ENCODE data around the gene TMEM120B. TPM values are rescaled to one million over a fixed set of nuclear protein-coding genes. Genes with fewer than 3 reads are reported as not detected.

TMEM120B gene
- total RNA-seq, 1 donor from 2014 or later: 17.1 TPM

- H3K27ac ChIP-seq: no peak overlapping the region
- H3K36me3 ChIP-seq: peaks cover 69% of the 10 kb centered on the region
- TF ChIP-seq CTCF (IDR thresholded peaks at IDR 0.05): no peak
- peaks cover 35% of the 10 kb centered on the region for H3K4me1 ChIP-seq
- no peaks in the 10 kb centered on the region for H3K27me3 ChIP-seq
- H3K4me3 ChIP-seq: no peak overlapping the region
- DNase-seq (no peak), ATAC-seq (no peak)
- intact Hi-C loops (cut with DNase I): no loop called here
- H3K9me3 ChIP-seq: no peaks in the 10 kb centered on the region
Measured at GRCh38 chr12:121813951-121814350, 101.4 kb downstream of the TMEM120B start.

- DNase-seq: no peak
- TF ChIP-seq CTCF (IDR thresholded peaks at IDR 0.05): no peak
- ATAC-seq: no peak
- Histone ChIP-seq H3K4me3 (no peak overlapping the region), H3K36me3 (peaks cover 69% of the 10 kb centered on the region), H3K4me1 (peaks cover 35% of the 10 kb centered on the region), H3K27ac (no peak overlapping the region), H3K27me3 (no peaks in the 10 kb centered on the region), H3K9me3 (no peaks in the 10 kb centered on the region)
- intact Hi-C loops (cut with DNase I): no loop called here
Measured at GRCh38 chr12:121814429-121815119, 102.0 kb downstream of the TMEM120B start.

GRCh38 chr12:121815263-121815662 lies 102.7 kb downstream of the TMEM120B start:
- no peak for ATAC-seq

GRCh38 chr12:121816925-121817647 lies 104.5 kb downstream of the TMEM120B start:
- DNase-seq (no peak), ATAC-seq (no peak)
- Histone ChIP-seq H3K27ac (no peak overlapping the region), H3K4me1 (peaks cover 17% of the 10 kb centered on the region), H3K36me3 (peaks cover 78% of the 10 kb centered on the region), H3K27me3 (no peaks in the 10 kb centered on the region), H3K9me3 (no peaks in the 10 kb centered on the region), H3K4me3 (no peak overlapping the region)
- intact Hi-C loops (cut with DNase I): no loop called here
- TF ChIP-seq CTCF (IDR thresholded peaks at IDR 0.05): no peak

More at GRCh38 chr12:121815263-121815662, 102.7 kb downstream of the TMEM120B start:
- Histone ChIP-seq H3K36me3 (peaks cover 69% of the 10 kb centered on the region), H3K4me3 (no peak overlapping the region), H3K27me3 (no peaks in the 10 kb centered on the region), H3K27ac (no peak overlapping the region), H3K9me3 (no peaks in the 10 kb centered on the region), H3K4me1 (peaks cover 34% of the 10 kb centered on the region)
- no peak for TF ChIP-seq CTCF (IDR thresholded peaks at IDR 0.05)
- intact Hi-C loops (cut with DNase I): no loop called here
- no peak for DNase-seq

- Histone ChIP-seq H3K27me3 (no peaks in the 10 kb centered on the region), H3K27ac (no peak overlapping the region), H3K4me1 (peaks cover 11% of the 10 kb centered on the region), H3K9me3 (no peaks in the 10 kb centered on the region), H3K4me3 (no peak overlapping the region), H3K36me3 (peaks cover 84% of the 10 kb centered on the region)
- no peak for TF ChIP-seq CTCF (IDR thresholded peaks at IDR 0.05)
- DNase-seq (no peak), ATAC-seq (no peak)
- intact Hi-C loops (cut with DNase I): no loop called here
Measured at GRCh38 chr12:121817648-121818043, 105.1 kb downstream of the TMEM120B start.
